Putamen (tissue), 1 donor: ENCODE data around the gene SYT9.
"Not testable (repeated sequence)": the region's sequence is repeated elsewhere in the genome, so short reads cannot be mapped to it uniquely, and the experiment has no call there.

ENCODE experiments used
- DNase-seq: peaks from one replicate; pipeline ENCODE4 v3.0.0-alpha.2; 2016; ENCODE audit warnings: low spot score

Gene SYT9

GRCh38 chr11:7272373-7272772 lies 20.7 kb downstream of the SYT9 start:
- no peak for DNase-seq

DNA sequence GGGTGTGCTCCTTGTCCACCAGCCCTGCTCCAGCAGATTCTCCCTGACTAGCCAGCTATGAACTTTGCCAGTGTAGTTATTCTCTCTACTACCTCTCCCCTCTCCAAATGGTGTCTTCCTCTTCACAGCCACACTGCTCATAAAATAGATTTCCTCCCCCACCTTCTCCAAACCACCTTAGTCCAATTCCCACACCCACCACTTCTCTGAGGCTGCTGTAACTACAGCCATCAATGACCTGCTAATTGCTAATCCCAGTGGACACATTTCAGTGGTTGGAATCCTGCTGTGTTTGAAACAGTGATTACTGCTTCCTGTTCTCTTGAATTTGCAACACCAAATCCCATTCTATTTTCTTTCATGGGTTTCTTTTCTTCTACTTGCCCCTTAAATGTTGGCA lies 23.4 kb downstream of the SYT9 start:
- no peak for DNase-seq

- DNase-seq = no peak
Observed at GRCh38 chr11:7278314-7278917, 26.7 kb downstream of the SYT9 start.

DNA sequence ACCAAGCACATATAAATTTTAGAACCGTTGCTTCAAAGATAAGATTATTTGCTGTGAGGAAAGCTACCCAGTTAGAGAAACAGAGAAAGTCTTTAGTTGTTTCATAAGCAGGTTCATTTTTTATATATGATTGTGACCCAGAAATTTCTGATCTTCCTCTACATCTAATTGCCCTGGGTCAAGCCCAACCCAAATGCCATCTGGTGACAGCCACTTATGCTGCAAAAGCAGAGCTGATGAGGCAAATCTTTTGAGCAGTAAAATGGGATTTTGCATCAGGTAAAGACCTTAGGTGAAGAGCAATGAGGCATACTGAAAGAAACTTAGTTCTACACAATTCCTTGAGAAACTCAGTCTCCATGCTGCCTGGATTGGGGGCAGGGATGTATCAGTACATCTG lies 28.0 kb downstream of the SYT9 start:
- no peak for DNase-seq

GRCh38 chr11:7281079-7281478 lies 29.4 kb downstream of the SYT9 start:
- no peak for DNase-seq

DNA sequence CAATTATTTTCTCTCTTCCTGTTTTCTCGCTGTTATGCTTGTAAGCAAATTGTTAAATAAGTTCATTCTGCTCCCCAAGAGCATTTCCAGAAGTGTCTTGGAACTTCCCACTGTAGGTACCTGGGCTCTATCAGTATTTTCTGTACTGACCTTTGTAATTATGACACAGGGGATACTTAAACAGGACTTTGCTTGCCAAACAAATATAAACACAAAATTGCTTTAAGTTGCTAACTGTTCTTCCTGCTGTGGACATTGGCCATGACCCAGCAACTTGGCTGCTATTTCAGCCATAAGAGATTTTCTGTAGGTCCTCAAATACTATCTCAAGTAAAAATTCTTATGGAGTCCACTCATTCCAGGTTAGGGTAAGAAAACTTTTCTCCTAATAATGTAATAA lies 30.1 kb downstream of the SYT9 start:
- DNase-seq = no peak

DNA sequence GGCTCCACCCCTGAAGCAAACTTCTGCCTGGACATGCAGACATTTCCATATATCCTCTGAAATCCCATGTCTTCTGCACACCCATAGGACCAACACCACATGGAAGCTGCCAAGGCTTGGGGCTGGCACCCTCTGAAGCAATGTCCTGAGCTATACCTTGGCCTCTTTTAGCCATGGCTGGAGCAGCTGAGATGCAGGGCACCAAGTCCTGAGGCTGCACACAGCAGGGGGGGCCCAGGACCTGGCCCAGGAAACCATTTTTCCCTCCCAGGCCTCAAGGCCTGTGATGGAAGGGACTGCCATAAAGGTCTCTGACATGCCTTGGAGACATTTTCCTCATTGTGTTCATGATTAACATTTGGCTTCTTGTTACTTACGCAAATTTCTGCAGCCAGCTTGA lies 34.5 kb downstream of the SYT9 start:
- no peak for DNase-seq

GRCh38 chr11:7291100-7291829 lies 39.6 kb downstream of the SYT9 start:
- no peak for DNase-seq

DNA sequence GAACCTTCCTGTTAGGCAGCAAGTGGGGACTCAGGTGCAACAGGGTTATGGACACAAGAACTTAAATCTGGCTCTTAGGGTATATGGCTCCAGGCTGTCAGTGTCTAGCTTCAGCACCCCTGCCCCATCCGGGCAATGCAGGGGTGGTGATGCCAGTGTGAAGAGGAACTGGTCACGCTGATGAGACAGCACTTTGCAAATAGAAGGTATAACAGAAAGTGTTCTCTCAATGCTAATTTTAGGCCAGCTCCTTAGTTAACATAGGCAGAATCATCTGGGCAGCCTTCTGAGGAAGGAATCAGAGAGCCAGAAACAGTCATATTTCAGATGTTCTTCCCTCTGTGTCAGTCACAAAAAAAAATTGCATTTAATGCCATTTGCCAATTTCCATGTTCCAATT lies 41.2 kb downstream of the SYT9 start:
- DNase-seq = no peak

DNA sequence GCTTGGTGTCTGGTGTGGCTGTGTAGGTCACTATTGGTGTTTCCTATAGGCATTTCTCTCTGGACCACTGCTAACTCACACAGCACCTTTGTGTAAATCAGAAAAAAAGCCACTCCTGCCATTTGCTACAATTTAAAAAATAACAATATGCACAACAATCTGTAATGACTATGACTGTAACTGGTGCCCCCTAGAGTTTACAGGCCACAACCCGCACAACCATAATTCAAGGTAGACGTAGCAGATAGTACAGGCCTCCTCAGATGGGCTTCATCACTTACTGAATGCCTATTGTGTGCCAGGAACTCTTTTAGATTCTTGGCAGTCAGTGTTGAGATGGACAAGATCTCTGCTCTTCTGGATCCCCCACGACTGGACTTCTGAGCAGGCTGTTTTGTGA lies 47.7 kb downstream of the SYT9 start:
- DNase-seq = no peak

DNA sequence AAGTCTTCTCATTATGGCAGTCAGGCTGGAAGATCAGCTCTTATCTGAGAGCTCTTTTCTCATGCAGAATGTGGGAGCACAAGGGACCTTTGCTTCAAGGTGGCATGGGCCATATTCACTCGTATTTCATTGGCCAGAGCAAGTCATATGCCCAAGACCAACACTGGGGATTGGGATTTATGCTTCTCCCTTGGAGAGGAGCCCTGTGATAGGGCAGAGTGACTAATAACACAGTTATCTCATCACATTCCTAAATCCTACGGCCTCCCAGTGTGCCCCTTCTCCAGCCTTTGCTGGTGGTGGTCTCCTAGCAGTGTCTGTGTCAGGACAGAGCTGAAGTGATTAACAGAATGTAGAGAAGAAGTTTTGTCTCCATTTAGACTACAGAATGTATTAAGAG lies 48.6 kb downstream of the SYT9 start:
- DNase-seq = no peak

DNA sequence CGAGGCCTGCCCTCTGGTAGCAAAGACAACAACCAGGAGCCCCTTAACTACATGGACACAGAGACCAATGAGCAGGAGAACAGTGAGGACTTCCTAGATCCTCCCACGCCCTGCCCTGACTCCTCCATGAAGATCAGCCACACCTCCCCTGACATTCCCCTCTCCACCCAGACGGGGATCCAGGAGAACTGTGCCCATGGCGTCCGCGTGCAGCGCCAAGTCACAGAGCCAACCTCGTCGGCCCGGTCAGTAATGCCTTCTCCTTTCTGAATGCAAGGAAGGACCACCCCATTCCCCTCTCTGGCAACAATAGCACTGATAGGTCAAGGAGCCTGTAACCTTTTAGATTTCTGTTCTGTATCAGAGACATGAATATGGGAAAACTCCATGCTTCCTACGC lies 51.4 kb downstream of the SYT9 start:
- no peak for DNase-seq

DNA sequence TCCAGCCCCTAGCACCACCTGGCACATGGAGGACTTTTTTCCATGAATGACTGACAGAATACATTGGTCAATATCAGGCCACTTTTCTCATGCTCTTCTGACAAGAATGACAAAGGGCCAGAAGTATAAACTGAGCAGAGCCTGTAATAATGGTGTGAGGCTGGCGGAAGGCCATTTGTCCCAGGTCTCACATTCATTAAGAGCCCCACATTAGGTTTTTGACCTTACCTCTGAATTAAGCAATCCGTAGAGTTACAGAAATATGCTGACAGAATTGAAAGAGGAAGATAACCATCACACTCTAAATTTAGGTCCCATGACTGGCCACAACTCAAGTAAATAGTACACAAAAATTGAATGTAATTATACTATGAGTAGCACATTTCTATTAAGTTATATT lies 55.2 kb downstream of the SYT9 start:
- DNase-seq = no peak

GRCh38 chr11:7307836-7308235 lies 56.1 kb downstream of the SYT9 start:
- DNase-seq = no peak

- no peak for DNase-seq
Observed at GRCh38 chr11:7311903-7312302, 60.2 kb downstream of the SYT9 start.

DNA sequence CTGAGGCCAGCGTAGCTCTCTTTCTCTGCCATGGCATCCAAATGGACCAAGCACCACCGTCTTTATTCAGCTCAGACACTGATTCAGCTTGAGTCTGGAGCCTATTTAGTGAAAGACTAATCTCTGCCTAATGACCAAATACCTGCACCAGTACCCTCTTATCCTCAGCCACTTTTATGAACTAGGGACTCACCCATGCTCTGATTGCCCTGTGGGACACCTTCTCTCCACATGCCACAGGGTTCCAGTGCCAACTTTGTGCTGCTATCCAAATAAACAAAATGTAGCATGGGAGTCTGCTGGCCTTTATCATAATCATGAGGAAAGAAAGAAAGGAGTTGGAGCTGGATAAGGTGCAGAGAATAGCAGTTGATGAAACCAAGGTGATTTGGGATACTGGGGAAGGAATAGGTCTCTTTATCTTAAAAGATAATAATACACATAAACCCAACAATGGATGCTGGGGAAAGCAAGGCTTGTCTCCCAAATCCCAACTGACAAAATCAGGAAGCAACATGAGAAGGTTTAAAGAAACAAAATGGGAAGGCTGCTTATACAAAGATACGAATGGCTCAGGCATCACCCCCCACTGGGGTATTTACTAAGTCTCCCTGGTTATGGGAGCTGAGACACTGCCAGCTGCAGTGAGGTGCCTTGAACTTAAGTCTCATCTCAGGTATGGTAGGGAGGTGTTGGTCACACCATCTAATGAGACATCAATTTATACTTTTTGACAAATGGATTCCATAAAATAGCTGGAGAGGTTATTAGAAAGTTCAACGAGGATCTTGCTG lies 63.3 kb downstream of the SYT9 start:
- no peak for DNase-seq

- DNase-seq = no peak
Observed at GRCh38 chr11:7319501-7319900, 67.8 kb downstream of the SYT9 start.

GRCh38 chr11:7320306-7320705 lies 68.6 kb downstream of the SYT9 start:
- DNase-seq = no peak

DNA sequence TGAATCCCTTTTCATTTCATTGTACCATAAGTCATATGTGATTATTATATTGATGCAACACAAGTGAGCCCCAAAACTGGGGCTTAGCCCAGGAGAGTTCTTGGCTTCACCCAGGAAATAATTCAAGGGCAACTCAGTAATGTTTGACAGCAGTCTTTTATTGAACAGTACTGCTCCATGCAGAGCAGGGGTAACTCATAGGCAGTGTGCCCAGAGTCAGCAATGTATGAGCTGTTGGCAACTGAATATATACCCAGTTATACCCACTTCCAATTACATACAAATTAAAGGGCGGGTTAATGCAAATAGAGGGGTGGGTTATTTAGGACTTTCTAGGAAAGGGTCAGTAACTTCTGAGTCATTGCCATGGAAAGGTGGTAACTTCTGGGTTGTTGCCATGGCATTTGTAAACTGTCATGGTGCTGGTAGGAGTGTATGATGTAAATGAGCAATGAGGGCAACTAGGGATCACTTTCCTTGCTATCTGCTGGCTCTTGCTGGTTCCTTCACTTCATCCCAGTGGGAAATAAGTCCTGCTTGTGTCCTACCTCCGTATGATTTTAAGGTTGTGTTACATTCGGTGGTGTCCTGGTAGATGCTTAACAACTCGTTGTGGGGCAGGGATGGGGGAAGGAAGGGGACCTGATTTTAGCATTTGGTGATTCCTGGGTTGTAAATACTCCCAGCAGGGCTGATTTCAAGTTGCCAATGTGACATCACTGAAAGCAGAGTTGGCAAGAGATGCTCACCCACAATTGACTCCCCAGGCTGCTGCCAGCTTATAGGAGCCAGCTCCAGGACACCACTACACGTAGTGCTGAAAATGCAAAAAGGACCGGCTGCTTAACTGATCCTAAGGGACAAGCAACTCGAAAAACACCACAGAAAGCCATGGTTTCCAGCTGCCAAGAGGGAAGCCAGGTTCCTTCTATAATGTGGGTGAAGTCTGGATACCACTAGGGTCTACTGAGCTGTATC lies 70.1 kb downstream of the SYT9 start:
- DNase-seq = no peak

GRCh38 chr11:7332451-7332850 lies 80.7 kb downstream of the SYT9 start:
- no peak for DNase-seq

DNA sequence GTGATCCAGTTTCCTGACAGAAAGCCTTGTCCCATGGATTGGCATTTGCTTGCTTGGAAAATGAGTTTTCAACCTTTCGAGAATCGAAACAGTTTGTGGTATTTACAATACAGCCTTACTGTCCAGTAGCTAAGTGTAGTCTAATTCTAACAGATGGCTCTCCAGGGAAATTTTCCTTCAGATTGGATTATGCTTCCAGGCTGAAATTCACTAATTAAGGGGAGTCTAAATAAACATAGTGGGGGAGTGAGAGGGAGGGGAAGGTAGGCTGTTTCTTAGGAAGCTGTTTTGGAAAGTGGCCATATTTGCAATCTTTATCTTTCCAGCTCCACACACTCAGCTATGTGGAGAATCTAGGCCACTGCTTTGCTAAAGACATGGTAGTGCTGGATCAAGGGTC lies 81.3 kb downstream of the SYT9 start:
- DNase-seq = no peak

- not testable (repeated sequence) for DNase-seq
Observed at GRCh38 chr11:7335442-7335841, 83.7 kb downstream of the SYT9 start.
